ENCODE measurements around the gene ITGB7. TPM values are rescaled to one million over a fixed set of nuclear protein-coding genes. Genes with fewer than 3 reads are reported as not detected.

The ITGB7 gene
- total and polyA plus RNA-seq, 10 of the 15 experiments (the other 5 are each of a cell fraction or from before 2014, with no cell fraction given) = 54.5 to 487 (median 252) TPM

DNA sequence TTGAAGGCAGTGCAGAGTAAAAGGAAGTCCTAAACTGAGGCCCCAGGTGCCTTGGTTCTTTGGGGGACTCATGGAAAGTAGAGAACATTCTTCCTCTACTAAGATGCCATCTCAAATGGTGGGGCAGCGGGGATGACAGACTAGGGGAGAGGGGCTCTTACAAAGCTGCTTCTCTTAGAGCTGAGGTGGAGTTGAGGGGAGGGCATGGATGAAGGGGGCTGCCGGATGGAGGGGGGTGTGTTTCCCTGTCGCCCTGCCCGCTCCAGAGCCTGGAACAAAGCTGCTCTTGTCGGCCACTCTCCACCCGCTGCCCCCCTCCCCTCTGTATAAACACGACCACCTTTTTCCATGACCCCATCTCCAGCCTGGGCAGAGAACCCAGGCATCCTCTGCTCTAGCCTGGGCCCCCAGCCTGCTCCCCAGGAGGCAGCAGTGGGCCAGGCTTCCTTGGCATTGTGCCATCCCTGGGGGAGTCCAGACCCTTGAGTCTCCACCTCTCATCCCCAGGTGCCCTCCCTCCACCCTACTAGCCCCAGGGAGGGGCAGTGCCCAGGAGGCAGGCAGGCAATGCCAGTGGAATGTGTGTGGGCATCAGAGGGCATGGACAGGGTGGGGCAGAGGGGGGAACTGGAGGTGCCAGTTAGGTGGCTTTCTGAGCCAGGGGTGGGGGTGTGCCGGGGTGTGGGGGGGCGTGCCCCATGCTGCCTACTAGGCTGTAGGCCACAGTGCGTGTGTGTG, 23.2 kb upstream of the ITGB7 start (continued):
- no peak for TF ChIP-seq BMI1 (IDR thresholded peaks at IDR 0.05; ENCODE audit: borderline replicate concordance)

DNA sequence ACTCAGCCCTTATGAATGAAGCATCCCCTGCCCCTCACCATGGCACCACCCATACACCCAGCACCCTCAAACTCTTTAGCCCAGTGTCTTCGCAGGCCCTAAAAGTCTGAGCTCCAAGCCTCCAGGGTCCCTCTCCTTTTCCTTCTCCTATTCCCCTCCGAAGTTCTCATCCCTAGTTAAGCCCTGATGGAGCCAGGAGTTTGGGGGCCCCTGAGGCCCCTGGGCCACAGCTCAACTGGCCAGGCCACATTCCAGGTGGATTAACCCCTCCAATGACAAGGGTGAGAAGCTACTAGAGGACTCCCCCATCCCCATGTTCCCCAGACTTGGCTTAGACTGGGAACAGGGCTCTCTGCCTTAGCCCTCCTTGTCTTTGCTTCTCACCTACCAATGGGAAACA, 22.4 kb upstream of the ITGB7 start:
- H3K27ac ChIP-seq (ENCODE audit: control insufficient read depth, insufficient read depth) = no peak overlapping the region
- no peak for DNase-seq (ENCODE audit: low read depth, low spot score)
- no peak for FAIRE-seq
- H3K9me3 ChIP-seq (replicated peaks; ENCODE audit: control insufficient read depth, insufficient read depth, low read length) = no peaks in the 10 kb centered on the region
- SMC1A ChIA-PET (ENCODE audit: uncharacterized antibody, unreplicated experiment) = no interaction called here
- BruUV-seq (replicated peaks) = no TSS peak
- RAD21 ChIA-PET (ENCODE audit: unreplicated experiment) = interaction anchor here (1.9 kb wide), 1 partner anchor 10 kb away, joined by 5 read pairs; no protein-coding TSS in a partner anchor
- H3K4me1 ChIP-seq (ENCODE audit: control insufficient read depth, insufficient read depth, low read length) = peaks cover 12% of the 10 kb centered on the region
- H3K79me2 ChIP-seq (ENCODE audit: control insufficient read depth, insufficient read depth, low read length) = no peaks in the 10 kb centered on the region
- H3K36me3 ChIP-seq (ENCODE audit: control insufficient read depth in 2 of 2, insufficient read depth in 2 of 2, low read length in 1 of 2) = no peaks in the 10 kb centered on the region
- H3K9ac ChIP-seq (ENCODE audit: control insufficient read depth, insufficient read depth, low read length) = no peak overlapping the region
- no peak for ATAC-seq
- TF ChIP-seq EP300 (IDR thresholded peaks at IDR 0.05; ENCODE audit: borderline replicate concordance in 1 of 2, control insufficient read depth in 1 of 2, low read depth in 2 of 2, low read length in 2 of 2) (no peak), CHD4 (IDR thresholded peaks at IDR 0.05) (no peak), NFYB (IDR thresholded peaks at IDR 0.05; ENCODE audit: insufficient read depth, low read depth, low read length) (no peak), CREB1 (IDR thresholded peaks at IDR 0.05; ENCODE audit: low read depth) (no peak), EZH2 (IDR thresholded peaks at IDR 0.05; ENCODE audit: borderline replicate concordance, control insufficient read depth, low read depth, low read length) (no peak), FOXM1 (IDR thresholded peaks at IDR 0.05; ENCODE audit: low read depth, low read length) (no peak), RAD21 (IDR thresholded peaks at IDR 0.05; ENCODE audit: insufficient read depth, low read depth, low read length) (no peak), NFYA (IDR thresholded peaks at IDR 0.05; ENCODE audit: borderline replicate concordance, low read depth, low read length) (no peak)
- TF ChIP-seq, protein P1, sequence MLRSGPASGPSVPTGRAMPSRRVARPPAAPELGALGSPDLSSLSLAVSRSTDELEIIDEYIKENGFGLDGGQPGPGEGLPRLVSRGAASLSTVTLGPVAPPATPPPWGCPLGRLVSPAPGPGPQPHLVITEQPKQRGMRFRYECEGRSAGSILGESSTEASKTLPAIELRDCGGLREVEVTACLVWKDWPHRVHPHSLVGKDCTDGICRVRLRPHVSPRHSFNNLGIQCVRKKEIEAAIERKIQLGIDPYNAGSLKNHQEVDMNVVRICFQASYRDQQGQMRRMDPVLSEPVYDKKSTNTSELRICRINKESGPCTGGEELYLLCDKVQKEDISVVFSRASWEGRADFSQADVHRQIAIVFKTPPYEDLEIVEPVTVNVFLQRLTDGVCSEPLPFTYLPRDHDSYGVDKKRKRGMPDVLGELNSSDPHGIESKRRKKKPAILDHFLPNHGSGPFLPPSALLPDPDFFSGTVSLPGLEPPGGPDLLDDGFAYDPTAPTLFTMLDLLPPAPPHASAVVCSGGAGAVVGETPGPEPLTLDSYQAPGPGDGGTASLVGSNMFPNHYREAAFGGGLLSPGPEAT (IDR thresholded peaks at IDR 0.05; ENCODE audit: low read depth) = no peak
- TF ChIP-seq, protein P2, sequence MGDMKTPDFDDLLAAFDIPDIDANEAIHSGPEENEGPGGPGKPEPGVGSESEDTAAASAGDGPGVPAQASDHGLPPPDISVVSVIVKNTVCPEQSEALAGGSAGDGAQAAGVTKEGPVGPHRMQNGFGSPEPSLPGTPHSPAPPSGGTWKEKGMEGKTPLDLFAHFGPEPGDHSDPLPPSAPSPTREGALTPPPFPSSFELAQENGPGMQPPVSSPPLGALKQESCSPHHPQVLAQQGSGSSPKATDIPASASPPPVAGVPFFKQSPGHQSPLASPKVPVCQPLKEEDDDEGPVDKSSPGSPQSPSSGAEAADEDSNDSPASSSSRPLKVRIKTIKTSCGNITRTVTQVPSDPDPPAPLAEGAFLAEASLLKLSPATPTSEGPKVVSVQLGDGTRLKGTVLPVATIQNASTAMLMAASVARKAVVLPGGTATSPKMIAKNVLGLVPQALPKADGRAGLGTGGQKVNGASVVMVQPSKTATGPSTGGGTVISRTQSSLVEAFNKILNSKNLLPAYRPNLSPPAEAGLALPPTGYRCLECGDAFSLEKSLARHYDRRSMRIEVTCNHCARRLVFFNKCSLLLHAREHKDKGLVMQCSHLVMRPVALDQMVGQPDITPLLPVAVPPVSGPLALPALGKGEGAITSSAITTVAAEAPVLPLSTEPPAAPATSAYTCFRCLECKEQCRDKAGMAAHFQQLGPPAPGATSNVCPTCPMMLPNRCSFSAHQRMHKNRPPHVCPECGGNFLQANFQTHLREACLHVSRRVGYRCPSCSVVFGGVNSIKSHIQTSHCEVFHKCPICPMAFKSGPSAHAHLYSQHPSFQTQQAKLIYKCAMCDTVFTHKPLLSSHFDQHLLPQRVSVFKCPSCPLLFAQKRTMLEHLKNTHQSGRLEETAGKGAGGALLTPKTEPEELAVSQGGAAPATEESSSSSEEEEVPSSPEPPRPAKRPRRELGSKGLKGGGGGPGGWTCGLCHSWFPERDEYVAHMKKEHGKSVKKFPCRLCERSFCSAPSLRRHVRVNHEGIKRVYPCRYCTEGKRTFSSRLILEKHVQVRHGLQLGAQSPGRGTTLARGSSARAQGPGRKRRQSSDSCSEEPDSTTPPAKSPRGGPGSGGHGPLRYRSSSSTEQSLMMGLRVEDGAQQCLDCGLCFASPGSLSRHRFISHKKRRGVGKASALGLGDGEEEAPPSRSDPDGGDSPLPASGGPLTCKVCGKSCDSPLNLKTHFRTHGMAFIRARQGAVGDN (IDR thresholded peaks at IDR 0.05) = no peak
- peaks cover 0 to 6% of the 10 kb centered on the region in 2 experiments; a peak in 2 of 4 replicates for H3K27me3 ChIP-seq (replicated peaks in 1 of 2; ENCODE audit: control insufficient read depth in 2 of 2, insufficient read depth in 2 of 2, low read length in 1 of 2)
- 90% methylated on average over 2 of the region's 2 CpGs for WGBS (ENCODE audit: insufficient coverage, insufficient replicate concordance, low lambda C conversion rate, missing lambda C conversion rate)
- no peak overlapping the region for H3K4me3 ChIP-seq
- no peak overlapping the region for H3K4me2 ChIP-seq (ENCODE audit: control insufficient read depth, insufficient read depth)
- intact Hi-C loops (cut with micrococcal nuclease; ENCODE audit: unreplicated experiment) (no loop called here), in situ Hi-C loops (cut with MboI) (no loop called here)
- H2AFZ ChIP-seq (ENCODE audit: control insufficient read depth, low read depth, low read length) = no peak overlapping the region
- POLR2A ChIA-PET = no interaction called here
- H4K20me1 ChIP-seq (ENCODE audit: control insufficient read depth, insufficient read depth) = no peaks in the 10 kb centered on the region
- CTCF ChIA-PET = interaction anchor here (0.9 to 1.7 kb wide), 4 partner anchors 16 to 69 kb away, joined by 3 to 5 read pairs (median 3); no protein-coding TSS in a partner anchor

All from GM12878 (cell line).